HG03342 (cell line): ENCODE data around the gene SLC25A21.

Experiments used
- ATAC-seq: cut with Tn5 transposase; IDR thresholded peaks from one replicate; pipeline ENCODE4 v1.9.1; 2021; ENCODE audit warnings: mild to moderate bottlenecking, moderate library complexity; ENCODE audit not compliant: unreplicated experiment

Gene SLC25A21

GRCh38 chr14:36672095-36672494 lies 500.3 kb downstream of the SLC25A21 start:
- no peak for ATAC-seq

GRCh38 chr14:36671149-36671548 lies 501.3 kb downstream of the SLC25A21 start:
- ATAC-seq, result no peak

GRCh38 chr14:36667679-36668078 lies 504.7 kb downstream of the SLC25A21 start:
- no peak for ATAC-seq

- ATAC-seq, result no peak
Measured at GRCh38 chr14:36666416-36667206, 505.8 kb downstream of the SLC25A21 start.

- no peak for ATAC-seq
Measured at GRCh38 chr14:36665887-36666415, 506.5 kb downstream of the SLC25A21 start.

- ATAC-seq, result no peak
Measured at GRCh38 chr14:36664322-36665193, 507.8 kb downstream of the SLC25A21 start.

- no peak for ATAC-seq
Measured at GRCh38 chr14:36663404-36664321, 508.7 kb downstream of the SLC25A21 start.

- no peak for ATAC-seq
Measured at GRCh38 chr14:36662543-36663403, 509.6 kb downstream of the SLC25A21 start.

GRCh38 chr14:36662258-36662542 lies 510.2 kb downstream of the SLC25A21 start:
- ATAC-seq, result no peak

GRCh38 chr14:36661506-36662257 lies 510.7 kb downstream of the SLC25A21 start, which contains the start of gene PAX9:
Gene PAX9, plus strand, starts transcription at chr14:36661860. Its CDS starts 230 bp downstream, at chr14:36662090.
- no peak for ATAC-seq

- no peak for ATAC-seq
Measured at GRCh38 chr14:36660736-36661505, 511.5 kb downstream of the SLC25A21 start.

- ATAC-seq, result no peak
Measured at GRCh38 chr14:36659822-36660735, 512.3 kb downstream of the SLC25A21 start.

- ATAC-seq, result no peak
Measured at GRCh38 chr14:36659010-36659821, 513.2 kb downstream of the SLC25A21 start.

GRCh38 chr14:36658123-36659009 lies 514.0 kb downstream of the SLC25A21 start:
- no peak for ATAC-seq

- ATAC-seq, result no peak
Measured at GRCh38 chr14:36657399-36658122, 514.8 kb downstream of the SLC25A21 start.
